ENCODE measurements around the gene FAM120A.
A peak's percentile ranks its signal among the peaks of the same experiment; 100 is the strongest.

Gene FAM120A

DNA sequence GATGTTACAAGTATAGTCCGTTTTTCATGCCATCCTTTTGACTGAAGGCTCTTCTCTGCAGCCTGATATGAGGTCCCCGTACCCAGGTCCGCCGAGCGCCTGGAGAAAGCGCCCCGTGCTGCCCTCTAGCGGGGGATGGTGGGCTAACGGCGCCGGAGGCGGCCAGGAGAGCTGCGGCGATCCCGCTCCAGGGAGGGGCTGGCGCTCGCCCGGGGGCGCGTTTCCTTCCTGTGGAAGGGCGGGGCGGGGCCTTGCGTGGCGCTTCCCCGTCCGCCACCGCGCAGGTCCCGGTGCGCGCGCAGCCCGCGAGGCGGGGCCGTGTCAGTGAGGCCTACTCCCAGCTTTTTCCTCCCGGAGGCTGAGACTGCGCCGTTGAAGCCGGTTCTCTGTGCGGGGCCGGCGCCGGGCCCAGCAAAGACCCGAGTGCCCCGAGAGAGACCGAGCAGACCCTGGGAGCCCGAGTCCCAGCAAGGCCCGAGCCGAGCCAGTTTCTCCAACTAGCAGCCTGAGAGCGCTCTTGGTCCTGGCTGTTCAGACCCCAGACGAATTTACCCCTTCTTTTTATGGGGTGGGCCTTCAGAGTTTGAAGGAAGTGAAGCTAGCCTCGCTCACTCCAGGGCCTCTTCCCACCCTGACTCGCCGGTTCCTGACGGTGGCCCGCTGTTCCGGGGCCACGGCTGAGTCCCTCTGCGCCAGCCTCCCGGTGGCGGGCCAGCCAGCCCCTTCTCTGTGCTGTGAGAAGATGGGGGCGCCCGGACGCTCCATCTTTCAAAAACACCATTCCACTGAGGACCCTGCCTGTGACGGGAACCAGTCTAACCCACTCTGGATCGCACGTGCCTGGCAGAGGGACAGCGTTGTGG is 115.2 kb downstream of the FAM120A start:
- peak; percentile 97 for DNase-seq

DNA sequence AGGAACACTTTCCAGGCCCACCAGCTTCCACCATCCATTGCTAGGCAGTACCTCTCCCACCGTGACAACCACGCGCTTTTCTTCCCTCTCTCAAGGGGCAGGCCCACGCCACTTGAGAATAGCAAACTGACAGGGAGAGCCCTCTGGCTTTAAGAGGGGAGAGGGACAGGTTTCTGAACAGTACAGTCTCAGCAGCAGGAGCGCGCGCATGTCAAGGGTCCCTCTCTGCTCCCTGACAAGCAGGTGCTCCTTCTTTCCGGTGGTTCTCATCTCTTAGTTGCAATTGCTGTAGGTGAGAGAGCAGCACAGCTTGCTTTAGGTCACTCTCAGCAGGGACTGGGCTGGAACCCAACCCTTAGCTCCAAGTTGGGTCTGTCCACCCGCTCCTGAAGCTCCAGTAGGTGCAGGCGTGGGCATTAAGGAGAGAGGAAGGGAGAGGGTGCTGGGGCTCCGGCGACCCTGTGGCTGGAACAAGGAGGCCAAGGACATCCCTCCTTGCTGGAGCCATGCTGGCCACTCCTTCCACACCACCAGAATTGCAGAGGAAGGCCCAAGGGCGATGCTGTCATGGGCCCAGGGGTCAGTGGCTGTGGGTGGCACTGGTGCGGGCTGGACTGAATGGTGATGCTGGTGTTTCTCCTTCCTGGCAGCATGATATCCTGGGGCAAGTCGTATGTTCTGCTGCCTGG is 115.9 kb downstream of the FAM120A start:
- DNase-seq = no peak

DNA sequence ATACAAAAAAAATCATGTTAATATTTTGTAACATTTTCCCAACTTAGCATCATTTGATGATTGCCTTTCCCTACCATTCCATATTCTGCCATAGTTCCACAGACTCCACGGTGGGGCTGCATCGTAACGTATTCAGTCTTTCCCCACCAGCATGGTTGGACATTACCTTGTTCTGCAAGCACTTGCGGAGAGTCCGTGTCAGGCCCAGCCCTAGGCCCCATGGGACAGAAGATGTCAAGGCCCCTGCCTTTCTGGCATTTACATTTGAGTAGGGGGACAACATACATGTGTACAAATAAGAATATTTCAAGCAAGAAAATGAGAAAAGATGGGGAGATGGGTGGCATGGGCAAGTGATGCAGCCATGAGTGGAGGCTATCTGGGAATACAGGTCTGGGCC is 116.7 kb downstream of the FAM120A start:
- no peak for DNase-seq

DNA sequence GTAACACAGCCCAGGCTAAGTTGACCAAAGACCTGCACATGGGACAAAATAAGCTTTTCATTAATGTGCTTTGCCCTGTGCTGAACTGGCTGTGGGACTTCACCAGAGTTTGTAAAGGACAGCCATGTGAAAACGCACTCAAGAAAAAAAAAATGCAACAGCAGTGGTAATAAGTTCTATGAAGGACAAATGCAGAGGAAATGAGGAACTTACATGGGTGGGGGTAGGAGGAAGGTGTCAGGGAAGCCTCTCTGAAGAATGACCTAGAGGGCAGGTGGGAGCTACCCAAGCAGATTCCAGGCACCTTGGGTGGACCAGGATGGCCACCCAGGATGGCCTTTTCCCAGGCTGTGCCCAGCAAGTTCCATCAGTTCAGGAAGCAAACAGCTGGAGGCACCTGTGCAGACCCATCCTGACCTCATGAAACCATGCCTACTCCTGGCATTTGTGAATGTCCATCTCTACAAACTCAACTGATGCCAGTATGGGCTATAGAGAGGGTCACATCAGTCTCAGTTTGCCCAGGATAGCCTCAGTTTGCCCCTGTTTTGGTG is 118.2 kb downstream of the FAM120A start:
- no peak for DNase-seq

DNA sequence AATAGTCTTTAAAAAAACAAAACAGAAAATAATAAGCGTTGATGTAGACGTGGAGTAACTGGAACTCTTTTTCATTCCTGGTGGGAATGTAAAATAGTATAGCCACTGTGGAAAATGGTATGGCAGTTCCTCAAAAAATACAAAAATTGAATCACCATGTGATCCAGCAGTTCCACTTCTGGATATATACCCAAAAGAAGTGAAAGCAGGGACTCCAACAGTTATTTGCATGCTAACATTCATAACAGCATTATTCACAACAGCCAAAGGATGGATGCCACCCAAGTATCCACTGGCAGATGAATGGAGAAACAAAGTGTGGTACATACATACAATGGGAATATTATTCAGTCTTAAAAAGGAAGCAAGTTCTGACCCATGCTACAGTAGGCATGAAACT is 120.7 kb downstream of the FAM120A start:
- no peak for DNase-seq

DNA sequence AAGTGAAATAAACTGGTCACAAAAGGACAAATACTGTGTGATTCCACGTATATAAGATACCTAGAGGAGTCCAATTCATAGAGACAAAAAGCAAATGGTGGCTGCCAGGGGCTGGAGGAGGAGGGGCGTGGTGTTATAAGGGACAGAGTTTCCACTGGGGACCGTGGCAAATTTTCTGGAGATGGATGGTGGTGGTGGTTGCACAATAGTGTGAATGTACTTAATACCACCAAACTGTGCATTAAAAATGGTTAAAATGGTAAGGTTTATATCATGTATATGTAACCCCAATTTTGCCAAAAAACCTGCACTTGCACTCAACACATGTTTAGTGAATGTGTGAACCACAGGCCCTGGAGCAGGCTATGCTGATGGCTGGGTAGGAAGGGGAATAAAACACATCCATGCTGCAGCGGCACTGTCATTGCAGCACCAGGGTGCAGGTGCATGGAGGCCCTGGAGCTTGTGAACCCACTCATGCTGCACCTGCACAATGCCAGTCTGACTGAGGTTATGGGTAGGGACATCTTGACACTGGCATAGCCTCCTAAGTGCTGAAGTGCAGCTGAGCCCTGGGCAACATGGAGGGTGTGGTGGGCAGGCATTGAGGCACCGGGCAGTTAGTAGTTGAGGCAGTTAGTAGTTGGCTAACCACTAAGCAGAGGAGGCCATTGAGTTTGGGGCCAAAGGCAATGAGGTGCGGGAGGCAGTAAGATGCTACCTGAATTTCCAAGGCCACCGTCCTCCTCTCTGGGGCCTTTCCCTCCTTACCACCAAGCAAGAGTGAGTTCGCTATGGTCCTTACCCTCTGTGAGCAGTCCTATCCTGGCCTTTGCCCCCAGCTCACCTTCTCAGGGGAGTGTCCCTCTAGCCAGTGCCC is 121.4 kb downstream of the FAM120A start:
- no peak for DNase-seq

DNA sequence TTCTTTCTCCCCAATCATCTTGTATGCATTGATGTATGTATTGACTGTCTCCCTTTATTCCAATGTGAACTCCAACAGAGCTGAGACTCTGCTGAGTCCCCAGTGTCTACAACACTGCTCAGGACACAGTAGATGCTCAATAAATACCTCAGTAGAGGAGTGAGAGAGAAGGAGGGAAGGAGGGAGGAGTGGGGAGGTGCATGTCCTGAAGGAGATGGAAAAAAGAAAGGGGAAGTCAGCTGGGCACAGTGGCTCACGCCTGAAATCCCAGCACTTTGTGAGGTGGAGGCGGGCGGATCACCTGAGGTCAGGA is 122.0 kb downstream of the FAM120A start:
- no peak for DNase-seq

DNA sequence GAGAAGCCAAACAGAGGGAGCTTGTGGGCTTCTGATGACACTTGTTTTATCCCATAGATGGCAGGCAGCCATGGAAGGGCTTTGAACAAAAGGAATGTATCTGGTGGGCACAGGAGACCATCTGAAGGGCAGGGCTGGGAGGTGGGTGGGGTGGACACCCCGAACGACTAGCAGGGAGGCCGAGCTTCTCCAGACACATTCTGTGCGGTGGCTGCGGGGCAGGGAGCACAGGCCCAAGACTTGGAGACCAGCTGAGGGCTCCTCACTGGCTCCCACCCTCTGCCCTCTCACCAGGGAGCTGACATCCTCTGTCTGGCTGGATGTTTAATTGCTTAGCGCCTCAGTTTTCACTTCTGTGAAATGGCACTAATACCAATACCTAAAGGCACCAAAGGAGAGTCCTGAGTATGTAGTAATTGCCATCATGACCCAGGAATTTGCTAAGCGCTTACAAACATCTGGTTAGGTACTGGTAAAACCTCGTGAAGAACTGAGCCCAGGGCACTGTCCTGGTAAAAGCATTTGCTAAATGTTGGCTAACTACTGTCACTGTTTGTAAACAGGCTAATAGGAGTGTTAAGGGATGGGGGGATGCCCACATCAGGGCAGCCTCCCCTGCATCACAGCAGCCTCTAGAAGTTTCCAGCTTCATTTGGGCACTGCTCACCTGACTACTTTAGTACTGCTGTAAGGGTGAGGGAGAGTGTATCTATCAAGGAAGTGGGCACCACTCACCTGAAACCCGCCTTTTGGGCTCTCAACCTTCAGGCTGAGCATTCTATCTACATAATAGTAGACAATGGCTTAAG is 122.8 kb downstream of the FAM120A start:
- DNase-seq = no peak

DNA sequence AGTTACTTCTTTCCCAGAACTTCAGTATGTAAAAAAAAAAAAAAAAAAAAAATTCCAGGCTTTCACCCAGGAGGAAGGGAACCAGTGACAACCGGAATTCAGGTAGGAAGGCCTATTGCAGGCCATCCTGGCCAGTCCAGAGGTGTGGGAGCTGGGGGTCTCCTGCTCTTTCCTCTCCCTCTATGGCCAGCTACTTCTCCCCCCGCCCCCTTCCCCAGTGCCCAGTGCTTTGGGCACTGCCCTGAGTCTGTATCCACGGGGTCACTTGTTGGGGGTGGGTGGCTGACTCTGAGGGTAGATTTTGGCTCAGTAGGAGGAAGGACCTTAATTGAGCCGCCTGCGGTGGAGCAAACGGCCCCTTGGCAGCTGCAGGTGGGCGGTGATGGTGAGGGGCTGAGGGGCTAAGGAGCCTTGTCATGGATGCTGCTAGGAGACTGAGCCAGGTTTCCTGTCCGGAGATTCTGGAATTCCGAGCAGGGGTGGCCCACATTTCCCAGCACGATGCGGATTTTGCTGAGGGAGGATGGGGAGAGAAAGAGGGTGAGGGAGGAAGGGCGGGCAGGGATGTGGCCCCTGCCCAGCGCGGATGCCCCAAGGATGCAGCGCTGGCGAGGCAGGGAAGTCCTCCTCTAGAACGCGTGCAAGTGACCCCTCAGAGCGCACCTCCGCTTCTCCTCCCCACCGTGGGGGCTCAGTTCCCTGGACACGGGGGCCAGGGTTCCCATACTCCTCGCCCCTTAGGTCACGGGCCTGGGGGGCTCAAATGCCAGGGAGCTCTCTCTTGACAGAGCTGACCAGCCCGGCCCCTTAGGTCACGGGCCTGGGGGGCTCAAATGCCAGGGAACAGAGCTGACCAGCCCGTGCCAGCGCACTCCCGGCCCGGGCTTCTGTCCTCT is 123.7 kb downstream of the FAM120A start:
- DNase-seq = no peak

DNA sequence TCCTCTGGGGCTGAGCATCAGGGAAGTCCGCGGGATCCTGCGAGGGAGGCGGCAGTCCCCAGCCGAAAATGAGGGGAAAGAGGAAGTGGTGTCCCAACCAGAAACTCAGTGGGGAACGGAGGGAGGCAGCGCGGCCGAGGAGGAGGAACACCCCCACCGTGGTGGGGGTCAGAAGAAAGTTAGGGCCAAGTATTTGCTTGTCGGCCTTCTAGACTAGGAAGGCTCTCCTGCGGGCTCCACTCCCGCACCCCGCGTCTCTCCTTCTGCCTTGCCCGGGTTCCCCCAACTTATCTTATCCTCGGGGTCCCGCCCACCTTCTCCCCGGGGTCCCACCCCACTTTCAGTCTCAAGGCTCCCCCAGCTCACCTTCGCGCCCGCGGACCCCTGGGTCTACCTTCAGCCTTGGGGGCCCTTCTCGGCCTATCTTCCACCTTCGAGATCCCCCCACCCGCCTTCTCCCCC is 124.3 kb downstream of the FAM120A start:
- DNase-seq = no peak

DNA sequence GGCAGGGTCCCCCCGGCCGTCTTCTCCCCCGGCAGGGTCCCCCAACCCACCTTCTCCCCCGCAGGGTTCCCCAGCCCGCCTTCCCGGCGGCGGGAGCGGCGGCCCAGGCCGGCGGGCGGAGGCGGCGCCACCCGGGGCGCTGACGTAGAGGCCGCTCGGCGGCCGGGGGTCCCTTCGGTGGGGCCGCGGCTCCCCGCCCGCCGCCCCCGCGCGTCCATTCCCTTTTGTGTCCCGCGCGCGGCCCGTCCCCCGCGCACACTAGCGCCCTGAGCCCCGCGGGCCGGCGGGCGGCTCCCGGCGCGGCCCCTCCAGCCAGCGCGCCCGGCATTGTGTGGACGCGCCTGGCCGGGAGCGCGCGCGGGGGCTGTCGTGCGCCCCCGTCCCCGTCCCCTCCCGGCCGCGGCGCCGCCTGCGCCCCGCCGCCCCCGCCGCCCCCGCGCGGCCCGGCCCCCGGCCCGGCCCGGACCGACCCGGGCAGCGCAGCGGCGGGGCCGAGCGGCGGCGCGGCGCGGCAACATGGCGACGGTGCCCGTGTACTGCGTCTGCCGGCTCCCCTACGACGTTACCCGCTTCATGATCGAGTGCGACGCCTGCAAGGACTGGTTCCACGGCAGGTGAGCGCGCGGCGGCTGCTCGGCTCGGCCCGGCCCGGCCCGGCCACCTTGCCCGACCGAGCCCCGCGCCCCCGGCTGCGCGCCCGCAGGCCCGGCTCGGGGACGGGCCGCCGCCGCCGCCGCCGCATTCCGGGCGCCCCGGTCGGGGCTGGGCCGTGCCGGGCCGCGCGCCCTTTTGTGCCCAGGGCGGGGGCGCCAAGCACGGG is 125.0 kb downstream of the FAM120A start, which contains the start of gene PHF2:
Gene PHF2 (plus strand): TSS at position 327 of the 820 bp plus-strand sequence. CDS start 190 bp downstream, at position 517.
- no peak for DNase-seq

DNA sequence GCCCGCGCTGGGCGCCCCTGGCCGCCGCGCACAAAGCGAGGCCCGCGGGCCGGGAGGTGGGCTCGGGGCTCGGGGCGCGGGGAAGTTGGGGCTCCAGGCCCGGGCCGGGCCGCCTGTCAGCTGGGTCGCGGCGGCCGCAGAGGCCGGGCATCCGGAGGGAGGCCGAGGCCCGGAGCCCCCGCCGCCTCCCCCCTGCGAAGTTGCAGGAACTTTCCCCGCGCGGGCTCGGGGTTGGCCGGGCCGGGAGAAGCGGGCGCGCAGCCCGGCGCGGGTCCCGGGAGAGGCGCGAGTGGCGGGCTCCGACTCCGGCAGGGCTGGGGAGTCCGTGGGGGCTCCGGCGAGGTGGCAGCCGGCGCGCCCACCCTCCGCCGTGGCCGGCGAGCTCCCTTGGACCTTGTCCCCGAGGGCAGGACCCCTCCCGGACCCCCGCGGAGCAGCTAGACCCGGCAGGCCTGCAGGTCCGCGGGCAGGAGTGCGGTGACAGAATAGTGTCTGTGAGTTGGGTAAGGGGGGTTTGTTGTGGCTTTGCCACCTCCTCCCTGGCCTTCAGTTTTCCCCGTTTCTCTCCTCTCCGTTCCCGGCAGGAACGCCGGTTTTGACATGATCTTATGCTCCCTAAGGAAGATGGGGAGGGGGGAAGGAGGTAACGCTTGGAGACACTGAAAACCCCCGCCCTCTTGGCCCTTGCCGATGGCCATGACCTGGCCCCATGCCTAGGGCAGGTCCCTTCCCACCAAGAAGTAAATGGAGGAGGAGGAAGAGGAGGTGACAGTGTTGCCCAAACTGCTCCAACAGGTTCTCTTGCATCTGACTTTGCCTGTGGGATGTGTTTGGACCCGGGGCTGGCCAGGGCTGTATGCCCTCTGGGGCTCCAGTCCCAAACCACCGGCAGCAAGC is 125.8 kb downstream of the FAM120A start:
- DNase-seq = no peak

DNA sequence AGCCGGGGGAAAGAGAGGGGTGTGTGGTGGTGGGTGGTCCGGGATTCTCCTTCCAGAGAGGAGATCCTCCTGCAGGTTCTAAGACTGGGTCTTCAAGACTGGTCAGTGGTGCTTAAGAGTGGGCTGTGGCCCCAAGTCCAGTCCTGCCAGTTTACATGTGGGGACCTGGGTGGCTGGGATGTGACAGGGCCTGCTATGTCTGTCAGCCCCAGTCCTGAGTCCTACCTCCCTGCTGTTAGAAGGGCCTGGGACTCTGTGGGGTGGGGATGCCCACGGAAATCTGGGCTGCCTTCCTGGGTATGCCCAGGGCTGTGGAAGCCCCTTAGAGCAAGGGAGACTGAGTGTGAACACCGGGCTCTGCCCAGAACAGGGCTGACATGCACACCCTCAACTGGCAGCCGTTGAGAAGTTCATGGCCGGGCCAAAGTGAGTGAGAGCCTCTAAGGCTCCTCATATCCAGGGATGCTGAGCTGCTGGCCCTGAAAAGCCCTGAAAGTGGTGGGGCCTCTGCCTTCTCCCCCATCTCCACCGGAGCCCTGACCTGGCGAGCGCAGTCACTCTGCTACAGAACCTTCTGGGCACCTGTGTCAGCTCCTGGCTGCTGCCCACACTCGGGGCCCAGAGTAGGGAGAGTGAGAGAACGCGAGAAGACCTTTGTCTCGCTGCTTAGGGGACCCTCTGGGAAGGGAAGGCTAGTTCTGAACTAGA is 126.6 kb downstream of the FAM120A start:
- DNase-seq = no peak

DNA sequence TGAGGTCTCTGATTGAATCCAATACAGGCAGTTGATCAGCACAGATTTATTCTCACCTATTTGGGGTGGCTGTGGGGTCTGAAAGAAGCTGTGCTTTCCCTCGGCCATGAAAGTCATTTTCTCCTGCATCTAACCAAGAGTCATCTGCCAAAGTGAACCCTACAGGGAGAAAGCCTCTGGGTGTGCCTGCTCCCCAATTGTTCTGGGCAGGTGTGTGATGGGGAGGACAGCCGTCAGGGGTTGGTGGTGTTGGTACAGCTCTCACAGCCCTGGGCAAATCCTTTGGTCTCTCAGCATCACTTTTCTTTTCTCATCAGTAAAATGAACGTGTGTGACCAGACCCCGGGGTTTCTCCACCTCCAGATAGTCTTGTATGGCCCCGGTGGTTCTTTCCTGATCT is 127.4 kb downstream of the FAM120A start:
- no peak for DNase-seq

DNA sequence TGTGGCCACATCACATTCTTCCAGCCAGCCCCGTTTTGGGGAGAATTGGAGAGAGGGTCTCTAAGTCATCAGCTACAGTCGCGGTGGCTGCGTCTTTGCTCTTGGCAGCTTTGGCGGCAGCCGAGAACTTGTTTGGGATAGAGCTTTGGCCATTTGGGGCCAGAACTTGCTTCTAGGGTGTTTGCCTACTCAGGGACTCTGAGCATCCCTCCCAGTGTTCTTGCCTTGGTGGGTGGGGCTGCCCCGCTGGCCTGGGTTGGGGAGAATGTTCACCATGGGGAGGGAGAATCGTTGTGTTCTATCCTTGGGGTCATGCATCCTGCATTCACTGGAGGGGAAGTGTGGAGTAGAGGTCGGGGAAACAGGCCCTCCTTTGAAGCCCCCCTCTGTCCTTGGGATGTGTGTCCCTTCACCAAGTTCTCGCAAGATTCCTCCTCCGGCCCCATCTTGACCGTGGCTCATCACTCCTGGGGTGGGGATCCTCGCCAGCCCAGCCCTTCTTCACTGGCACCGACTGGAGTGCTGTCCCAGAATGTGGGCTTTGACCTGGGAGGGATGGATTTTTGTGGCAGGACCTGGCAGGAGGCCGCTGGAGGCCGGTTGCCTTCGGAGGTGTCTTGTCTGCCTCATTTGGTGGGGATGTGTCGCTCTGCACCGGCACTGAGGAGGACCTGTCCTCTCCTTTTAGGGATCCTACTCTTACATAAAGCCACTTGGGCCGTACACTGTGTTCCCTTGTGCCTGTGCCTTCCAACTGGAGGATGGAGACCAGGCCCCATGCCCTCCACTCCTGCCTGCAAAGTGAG is 128.4 kb downstream of the FAM120A start:
- DNase-seq = no peak

DNA sequence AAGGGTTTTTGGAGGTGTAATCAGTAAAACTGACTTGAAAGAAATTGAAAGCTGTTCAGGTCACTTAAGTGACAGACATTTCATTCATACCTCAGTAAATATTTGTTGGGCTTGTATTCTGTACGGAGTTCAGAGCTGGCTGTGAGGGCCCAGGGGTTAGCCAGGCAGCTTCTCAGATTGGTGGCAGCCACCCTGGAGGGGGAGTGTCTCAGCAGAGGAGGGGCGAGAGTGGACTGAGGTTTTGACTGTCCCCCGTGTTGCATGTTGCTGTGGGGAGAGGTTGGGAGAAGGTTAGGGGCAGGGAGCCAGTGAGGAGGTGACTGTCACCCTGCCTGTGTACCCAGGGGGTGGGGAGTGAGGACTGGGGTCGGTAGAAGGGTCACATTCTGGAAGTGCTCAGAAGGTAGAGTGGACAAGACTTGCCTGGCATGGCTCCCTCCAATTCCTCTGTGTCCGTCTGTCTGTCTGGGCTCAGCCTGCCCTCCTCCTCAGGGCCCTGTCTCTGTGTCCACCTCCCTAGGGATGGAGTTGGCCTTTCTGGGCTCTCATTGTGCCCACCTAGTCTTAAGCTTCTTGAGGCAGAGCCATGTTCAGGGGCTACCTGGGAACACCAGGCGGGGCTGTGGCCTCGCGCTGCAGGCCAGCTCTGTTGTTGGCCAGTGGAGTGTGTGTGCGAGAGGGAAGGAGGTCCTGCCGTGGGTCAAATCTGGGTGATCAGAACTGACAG is 129.3 kb downstream of the FAM120A start:
- DNase-seq = no peak

DNA sequence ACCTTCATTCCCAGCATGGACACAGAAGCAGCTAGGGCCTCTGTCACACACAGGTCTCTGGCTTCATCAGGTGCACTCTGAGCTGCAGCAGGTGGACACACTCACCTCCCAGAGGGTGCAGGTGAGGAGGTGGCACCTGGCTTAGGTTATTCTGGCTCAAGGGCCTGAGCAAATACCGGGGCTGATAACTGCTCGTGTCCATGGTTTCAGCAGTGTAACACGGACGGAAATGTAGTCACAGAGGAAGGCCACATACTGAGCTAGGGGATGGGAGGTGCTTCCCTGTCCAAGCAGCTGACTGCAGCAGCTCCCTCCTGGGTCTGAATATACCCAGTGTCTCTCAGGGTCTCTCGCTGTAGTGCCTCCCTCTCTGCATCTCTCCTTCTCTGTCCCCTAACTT is 130.6 kb downstream of the FAM120A start:
- peak; percentile 96 for DNase-seq

All from NCI-H2029 (cell line).